Measurements from ENCODE around the gene ERGIC1. TPM values are rescaled to one million over a fixed set of nuclear protein-coding genes. Genes with fewer than 3 reads are reported as not detected.

ERGIC1 gene
- total RNA-seq, 1 donor from 2014 or later, result 177 TPM

GRCh38 chr5:172906888-172907287 is 72.8 kb downstream of the ERGIC1 start:
- H3K27me3 ChIP-seq (ENCODE audit: low read depth), result no peaks in the 10 kb centered on the region
- no peak for TF ChIP-seq CTCF (IDR thresholded peaks at IDR 0.05)
- no peak for DNase-seq
- intact Hi-C loops (cut with DNase I), result no loop called here
- H3K36me3 ChIP-seq, result peaks cover 17% of the 10 kb centered on the region
- no peak overlapping the region for H3K4me3 ChIP-seq
- ATAC-seq, result no peak
- peak overlapping the region; percentile 89 for H3K27ac ChIP-seq
- peaks cover 57% of the 10 kb centered on the region for H3K4me1 ChIP-seq
- no peaks in the 10 kb centered on the region for H3K9me3 ChIP-seq

- DNase-seq (no peak), ATAC-seq (no peak)
- no peak for TF ChIP-seq CTCF (IDR thresholded peaks at IDR 0.05)
- no peak overlapping the region for H3K27ac ChIP-seq
- H3K36me3 ChIP-seq, result peaks cover 21% of the 10 kb centered on the region
- no peaks in the 10 kb centered on the region for H3K9me3 ChIP-seq
- peaks cover 54% of the 10 kb centered on the region for H3K4me1 ChIP-seq
- no peak overlapping the region for H3K4me3 ChIP-seq
- no peaks in the 10 kb centered on the region for H3K27me3 ChIP-seq (ENCODE audit: low read depth)
- intact Hi-C loops (cut with DNase I), result no loop called here
These were observed 73.6 kb downstream of the ERGIC1 start for GRCh38 chr5:172907657-172908056.

GRCh38 chr5:172908662-172909061 is 74.6 kb downstream of the ERGIC1 start:
- no peak for ATAC-seq
- Histone ChIP-seq H3K4me3 (no peak overlapping the region), H3K4me1 (peaks cover 44% of the 10 kb centered on the region), H3K27ac (no peak overlapping the region), H3K9me3 (no peaks in the 10 kb centered on the region), H3K36me3 (peaks cover 31% of the 10 kb centered on the region), H3K27me3 (ENCODE audit: low read depth) (no peaks in the 10 kb centered on the region)
- no peak for TF ChIP-seq CTCF (IDR thresholded peaks at IDR 0.05)
- DNase-seq, result no peak
- intact Hi-C loops (cut with DNase I), result no loop called here

GRCh38 chr5:172909931-172910502 is 76.0 kb downstream of the ERGIC1 start:
- intact Hi-C loops (cut with DNase I), result no loop called here
- H3K27me3 ChIP-seq (ENCODE audit: low read depth), result no peaks in the 10 kb centered on the region
- H3K4me3 ChIP-seq, result no peak overlapping the region
- peaks cover 41% of the 10 kb centered on the region for H3K36me3 ChIP-seq
- DNase-seq (no peak), ATAC-seq (no peak)
- H3K4me1 ChIP-seq, result peaks cover 31% of the 10 kb centered on the region
- no peak overlapping the region for H3K27ac ChIP-seq
- H3K9me3 ChIP-seq, result no peaks in the 10 kb centered on the region
- TF ChIP-seq CTCF (IDR thresholded peaks at IDR 0.05), result no peak

- peaks cover 52% of the 10 kb centered on the region for H3K36me3 ChIP-seq
- DNase-seq (peak; percentile 83), ATAC-seq (peak; percentile 69 to 85)
- no peaks in the 10 kb centered on the region for H3K9me3 ChIP-seq
- H3K27me3 ChIP-seq (ENCODE audit: low read depth), result no peaks in the 10 kb centered on the region
- peaks cover 23% of the 10 kb centered on the region for H3K4me1 ChIP-seq
- H3K27ac ChIP-seq, result peak overlapping the region; percentile 79
- H3K4me3 ChIP-seq, result no peak overlapping the region
- peak; percentile 55 for TF ChIP-seq CTCF (IDR thresholded peaks at IDR 0.05)
- intact Hi-C loops (cut with DNase I), result no loop called here
These were observed 77.0 kb downstream of the ERGIC1 start for GRCh38 chr5:172910828-172911627.
